ENCODE results near the gene SAMD11.
"Not testable (repeated sequence)": the region's sequence is repeated elsewhere in the genome, so short reads cannot be mapped to it uniquely, and the experiment has no call there.

SAMD11 gene

DNA sequence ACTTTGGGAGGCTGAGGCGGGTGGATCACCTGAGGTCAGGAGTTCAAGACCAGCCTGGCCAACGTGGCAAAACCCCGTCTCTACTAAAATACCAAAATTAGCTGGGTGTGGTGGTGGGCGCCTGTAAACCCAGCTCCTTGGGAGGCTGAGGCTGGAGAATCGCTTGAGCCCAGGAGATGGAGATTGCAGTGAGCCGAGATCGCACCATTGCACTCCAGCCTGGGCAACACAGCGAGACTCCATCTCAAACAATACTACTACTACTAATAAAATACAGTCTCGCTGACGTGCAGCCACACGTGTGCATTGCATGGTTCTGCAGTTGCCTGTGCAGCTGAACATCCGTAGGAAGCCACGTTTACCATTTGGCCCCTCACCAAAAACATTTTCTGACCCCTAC lies 23.1 kb downstream of the SAMD11 start:
- DNase-seq (ENCODE audit: low read depth), result not testable (repeated sequence)

- no peak for DNase-seq (ENCODE audit: low read depth)
Observed at GRCh38 chr1:947958-948357, 24.2 kb downstream of the SAMD11 start.

GRCh38 chr1:950268-950667 lies 26.5 kb downstream of the SAMD11 start:
- no peak for DNase-seq (ENCODE audit: low read depth)

DNA sequence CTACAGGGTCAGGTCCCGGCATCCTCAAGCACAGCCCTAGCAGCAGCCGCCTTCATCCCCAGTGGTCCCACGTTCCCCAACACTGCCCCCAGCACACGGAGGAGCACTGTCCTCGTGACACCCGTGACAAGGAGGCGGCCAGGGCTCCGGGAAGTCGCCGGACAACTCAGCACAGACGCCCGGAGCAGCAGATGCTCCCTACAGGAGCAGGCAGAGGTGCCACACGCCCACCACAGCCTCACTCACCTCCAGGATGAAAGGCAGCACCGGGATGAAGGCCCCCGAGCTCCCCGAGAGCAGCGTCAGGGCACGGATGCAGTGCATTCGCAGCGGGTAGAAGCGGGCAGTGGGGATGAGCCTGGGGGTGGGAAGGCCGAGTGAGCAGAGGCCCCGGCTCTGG lies 27.2 kb downstream of the SAMD11 start:
- DNase-seq (ENCODE audit: low read depth), result no peak

DNA sequence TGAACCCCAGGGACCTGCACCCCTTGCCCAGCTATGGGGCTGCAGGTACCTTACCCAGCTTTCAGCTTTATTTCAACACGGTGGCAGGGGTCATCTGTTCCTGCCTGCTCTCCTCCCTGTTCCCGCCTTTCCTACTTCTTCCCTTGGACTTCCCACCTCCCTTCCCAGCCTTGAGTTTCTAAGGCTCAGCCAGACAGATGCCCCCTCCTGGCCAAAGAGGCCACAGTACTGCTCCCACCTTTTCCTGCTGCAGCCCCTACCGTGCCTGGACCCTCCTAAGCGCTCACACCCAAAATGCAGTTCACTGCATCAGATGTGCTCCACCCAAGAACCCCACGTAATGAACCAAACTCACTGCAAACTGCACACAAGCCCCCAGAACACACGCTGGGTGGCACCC lies 27.6 kb downstream of the SAMD11 start:
- DNase-seq (ENCODE audit: low read depth), result no peak

GRCh38 chr1:952201-952600 lies 28.5 kb downstream of the SAMD11 start:
- DNase-seq (ENCODE audit: low read depth), result no peak

DNA sequence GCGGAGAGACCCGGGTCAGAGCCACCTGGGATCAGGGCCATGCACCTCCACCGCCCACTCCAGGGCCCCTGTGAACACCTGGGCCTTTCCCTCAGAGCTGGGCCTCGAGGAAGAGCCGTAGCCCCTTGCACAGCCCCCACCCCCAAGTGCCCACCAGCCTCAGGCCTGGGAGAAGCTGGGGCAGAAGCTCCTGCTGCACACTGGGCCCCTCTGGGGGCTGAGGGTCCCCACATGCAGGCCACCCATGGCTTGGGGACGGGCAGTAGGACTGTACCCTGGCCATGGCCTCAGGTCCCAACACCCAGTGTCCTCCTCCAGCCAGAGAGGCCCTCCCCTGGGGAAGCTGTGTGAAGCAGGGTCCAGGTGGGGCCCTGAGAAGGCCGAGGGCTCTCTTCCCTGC lies 28.9 kb downstream of the SAMD11 start:
- no peak for DNase-seq (ENCODE audit: low read depth)

DNA sequence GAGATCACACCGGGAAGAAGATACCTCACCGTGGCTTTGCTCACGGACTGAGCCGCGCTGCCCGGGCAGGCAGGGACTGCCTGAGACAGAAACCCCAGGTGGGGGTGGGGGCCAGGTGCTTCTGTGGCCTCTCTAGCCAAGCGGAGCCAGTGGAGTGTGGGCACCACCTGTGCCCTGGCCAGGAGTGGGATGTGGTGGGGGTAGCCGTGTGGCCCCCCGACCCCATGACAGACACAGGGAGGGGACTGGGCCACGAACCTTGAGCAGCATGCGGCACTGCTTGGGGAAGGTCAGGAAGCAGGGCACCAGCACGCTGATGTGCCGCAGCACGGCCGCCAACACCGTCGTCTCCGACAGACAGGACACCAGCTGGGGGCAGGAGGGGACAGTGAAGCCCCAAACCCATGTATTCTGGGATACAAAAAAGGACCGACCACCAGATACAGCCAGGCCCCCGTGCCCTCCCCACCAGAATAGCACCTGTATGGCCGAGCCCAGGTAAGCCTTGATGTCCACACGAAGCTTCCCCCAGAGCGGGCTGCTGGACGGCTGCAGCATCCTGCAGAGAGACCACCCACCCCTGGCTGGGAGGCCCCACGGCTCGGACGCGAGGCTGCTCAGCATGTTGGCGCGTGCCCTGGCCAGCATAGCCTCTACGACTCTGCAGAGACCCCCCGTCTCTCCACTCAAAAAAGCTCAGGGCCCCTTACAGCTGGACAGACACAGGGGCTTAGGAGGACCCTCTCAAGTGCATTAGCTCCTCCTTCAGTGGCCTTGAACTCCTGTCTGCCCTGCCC lies 30.0 kb downstream of the SAMD11 start:
- no peak for DNase-seq (ENCODE audit: low read depth)

- DNase-seq (ENCODE audit: low read depth), result no peak
Observed at GRCh38 chr1:954927-955326, 31.2 kb downstream of the SAMD11 start.

DNA sequence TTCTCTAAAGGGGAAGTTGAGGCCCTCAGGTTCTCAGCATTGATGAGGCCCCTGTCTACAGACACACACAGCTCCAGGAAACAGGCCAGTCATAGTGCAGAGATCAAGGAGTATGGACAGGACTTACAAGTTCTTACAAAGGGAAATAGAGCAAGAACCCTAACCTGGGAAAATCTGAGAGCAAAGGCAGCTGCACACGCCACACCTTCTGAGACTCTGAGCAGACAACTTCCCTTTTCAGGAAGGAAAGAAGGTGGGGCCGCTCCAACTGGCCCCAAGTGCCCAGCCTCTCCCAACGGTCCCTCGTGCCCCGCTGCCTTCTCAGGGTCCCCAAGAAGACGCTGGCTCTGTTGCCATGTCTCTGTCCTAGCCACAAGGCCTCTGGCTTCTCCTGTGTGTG lies 31.8 kb downstream of the SAMD11 start:
- no peak for DNase-seq (ENCODE audit: low read depth)

- no peak for DNase-seq (ENCODE audit: low read depth)
Observed at GRCh38 chr1:956636-957035, 32.9 kb downstream of the SAMD11 start.

GRCh38 chr1:958823-959730 lies 35.4 kb downstream of the SAMD11 start, which contains the start of gene NOC2L:
TSS of gene NOC2L (minus strand) at chr1:959256. CDS start at chr1:959240, 16 bp downstream.
- DNase-seq (ENCODE audit: low read depth), result peak; percentile 82

- no peak for DNase-seq (ENCODE audit: low read depth)
Observed at GRCh38 chr1:959731-960362, 36.1 kb downstream of the SAMD11 start.

- DNase-seq (ENCODE audit: low read depth), result no peak
Observed at GRCh38 chr1:960363-961131, 36.8 kb downstream of the SAMD11 start, which contains the start of gene KLHL17. TSS of gene KLHL17 (plus strand) at chr1:960584. CDS start at chr1:960694, 110 bp downstream.

GRCh38 chr1:961132-961669 lies 37.5 kb downstream of the SAMD11 start:
- no peak for DNase-seq (ENCODE audit: low read depth)

DNA sequence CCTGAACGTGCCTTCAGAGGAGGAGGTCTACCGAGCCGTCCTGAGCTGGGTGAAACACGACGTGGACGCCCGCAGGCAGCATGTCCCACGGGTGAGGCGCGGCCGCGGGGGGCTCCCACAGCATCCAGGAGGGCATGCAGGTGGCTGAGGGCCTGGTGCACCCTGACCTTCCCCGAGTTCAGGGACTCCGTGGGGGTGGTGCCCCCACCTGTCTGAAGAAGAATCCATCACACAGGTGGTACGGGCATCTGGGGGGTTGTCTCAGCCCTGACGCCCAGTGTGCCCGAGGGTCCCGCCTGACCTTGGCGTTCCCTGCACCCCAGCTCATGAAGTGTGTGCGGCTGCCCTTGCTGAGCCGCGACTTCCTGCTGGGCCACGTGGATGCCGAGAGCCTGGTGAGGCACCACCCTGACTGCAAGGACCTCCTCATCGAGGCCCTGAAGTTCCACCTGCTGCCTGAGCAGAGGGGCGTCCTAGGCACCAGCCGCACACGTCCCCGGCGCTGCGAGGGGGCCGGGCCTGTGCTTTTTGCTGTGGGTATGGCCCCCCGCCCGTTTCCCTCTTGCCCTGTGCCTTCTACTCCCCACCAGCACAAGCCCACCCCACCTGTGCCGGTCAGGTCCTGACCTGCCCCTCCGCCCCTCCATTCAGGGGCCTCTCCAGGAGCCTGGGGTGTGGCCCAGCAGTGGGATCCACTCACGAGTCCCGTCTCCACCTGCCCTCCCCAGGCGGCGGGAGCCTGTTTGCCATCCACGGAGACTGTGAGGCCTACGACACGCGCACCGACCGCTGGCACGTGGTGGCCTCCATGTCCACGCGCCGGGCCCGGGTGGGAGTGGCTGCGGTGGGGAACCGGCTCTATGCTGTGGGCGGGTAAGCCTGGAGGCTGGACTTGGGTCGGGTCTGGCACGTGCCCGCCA lies 38.9 kb downstream of the SAMD11 start:
- no peak for DNase-seq (ENCODE audit: low read depth)

DNA sequence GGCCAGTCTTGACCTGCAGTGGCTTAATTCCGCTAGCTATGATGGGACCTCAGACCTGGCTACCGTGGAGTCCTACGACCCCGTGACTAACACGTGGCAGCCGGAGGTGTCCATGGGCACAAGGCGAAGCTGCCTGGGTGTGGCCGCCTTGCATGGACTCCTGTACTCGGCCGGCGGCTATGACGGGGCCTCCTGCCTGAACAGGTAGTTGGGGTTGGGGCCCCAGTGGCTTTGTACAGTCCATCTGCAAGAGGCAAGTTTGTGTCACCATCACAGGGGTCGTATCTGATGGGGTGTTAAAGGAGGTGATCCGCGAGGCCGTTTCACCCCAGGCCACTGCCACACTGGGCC lies 39.6 kb downstream of the SAMD11 start:
- no peak for DNase-seq (ENCODE audit: low read depth)

DNA sequence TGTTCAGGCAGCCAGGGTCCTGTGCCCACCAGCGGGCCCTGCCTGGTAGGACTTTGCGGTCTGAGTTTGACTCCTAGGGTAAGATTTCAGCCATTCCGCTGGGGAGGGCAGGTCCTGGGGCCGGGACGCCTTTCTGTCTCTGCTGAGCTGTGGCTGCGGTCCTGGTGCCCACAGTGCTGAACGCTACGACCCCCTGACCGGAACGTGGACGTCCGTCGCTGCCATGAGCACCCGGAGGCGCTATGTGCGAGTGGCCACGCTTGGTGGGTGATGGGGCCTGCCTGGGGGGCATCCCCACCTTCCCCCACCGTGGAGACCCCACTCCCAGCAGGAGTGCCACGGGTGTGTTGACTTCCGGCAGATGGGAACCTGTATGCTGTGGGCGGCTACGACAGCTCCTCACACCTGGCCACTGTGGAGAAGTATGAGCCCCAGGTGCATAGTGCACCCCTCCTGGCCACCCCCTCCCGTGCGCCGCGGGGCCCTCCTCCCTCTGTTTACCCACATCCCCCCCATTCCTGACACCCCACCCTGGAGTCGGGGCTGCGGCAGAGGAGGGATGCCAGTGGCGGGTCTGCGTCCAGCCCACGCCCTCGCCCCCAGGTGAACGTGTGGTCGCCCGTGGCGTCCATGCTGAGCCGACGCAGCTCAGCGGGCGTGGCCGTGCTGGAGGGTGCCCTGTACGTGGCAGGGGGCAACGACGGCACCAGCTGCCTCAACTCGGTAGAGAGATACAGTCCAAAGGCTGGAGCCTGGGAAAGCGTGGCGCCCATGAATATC lies 40.2 kb downstream of the SAMD11 start:
- no peak for DNase-seq (ENCODE audit: low read depth)

GRCh38 chr1:964691-965525 lies 41.2 kb downstream of the SAMD11 start:
- no peak for DNase-seq (ENCODE audit: low read depth)
